ENCODE results near the gene DPP9.

The DPP9 gene

GRCh38 chr19:4707956-4708650 is 15.5 kb downstream of the DPP9 start:
- DNase-seq, result no peak

- no peak for DNase-seq
These were observed 16.3 kb downstream of the DPP9 start for GRCh38 chr19:4707322-4707721.

- DNase-seq, result no peak
These were observed 18.1 kb downstream of the DPP9 start for GRCh38 chr19:4705413-4706131.

- DNase-seq, result no peak
These were observed 19.3 kb downstream of the DPP9 start for GRCh38 chr19:4704317-4704673.

GRCh38 chr19:4703671-4704316 is 19.8 kb downstream of the DPP9 start:
- DNase-seq, result no peak

GRCh38 chr19:4702764-4703163 is 20.9 kb downstream of the DPP9 start:
- DNase-seq, result no peak

GRCh38 chr19:4701557-4701956 is 22.1 kb downstream of the DPP9 start:
- no peak for DNase-seq

- no peak for DNase-seq
These were observed 23.0 kb downstream of the DPP9 start for GRCh38 chr19:4700693-4700970.

- no peak for DNase-seq
These were observed 23.6 kb downstream of the DPP9 start for GRCh38 chr19:4699826-4700692.

- DNase-seq, result no peak
These were observed 26.3 kb downstream of the DPP9 start for GRCh38 chr19:4697304-4697703.

- DNase-seq, result no peak
These were observed 28.4 kb downstream of the DPP9 start for GRCh38 chr19:4695224-4695731.

- DNase-seq, result peak; percentile 84
These were observed 29.2 kb downstream of the DPP9 start for GRCh38 chr19:4694211-4694987.

GRCh38 chr19:4693471-4694121 is 30.0 kb downstream of the DPP9 start:
- DNase-seq, result no peak

GRCh38 chr19:4693078-4693350 is 30.6 kb downstream of the DPP9 start:
- DNase-seq, result no peak

- DNase-seq, result no peak
These were observed 31.2 kb downstream of the DPP9 start for GRCh38 chr19:4692251-4693077.

- no peak for DNase-seq
These were observed 32.3 kb downstream of the DPP9 start for GRCh38 chr19:4691373-4691772.

GRCh38 chr19:4690361-4690760 is 33.3 kb downstream of the DPP9 start:
- DNase-seq, result no peak

- DNase-seq, result no peak
These were observed 34.2 kb downstream of the DPP9 start for GRCh38 chr19:4689403-4689802.

- no peak for DNase-seq
These were observed 35.1 kb downstream of the DPP9 start for GRCh38 chr19:4688587-4688986.

- no peak for DNase-seq
These were observed 36.2 kb downstream of the DPP9 start for GRCh38 chr19:4687396-4687795.

- DNase-seq, result no peak
These were observed 36.9 kb downstream of the DPP9 start for GRCh38 chr19:4686700-4687099.
